Measurements from ENCODE around the gene CLSTN2.

GRCh38 chr3:139975594-139976365 lies 40.8 kb downstream of the CLSTN2 start:
- TF ChIP-seq EZH2 (IDR thresholded peaks at IDR 0.05; ENCODE audit: low read depth) (no peak), CTCF (conservative IDR thresholded peaks at IDR 0.05) (no peak)

Data from PC-9 (cell line).